Suppressor macrophage (primary cell): ENCODE data around the gene MT1G.
A peak's percentile ranks its signal among the peaks of the same experiment; 100 is the strongest.
"Not testable (repeated sequence)": the region's sequence is repeated elsewhere in the genome, so short reads cannot be mapped to it uniquely, and the experiment has no call there.

Source experiments
- DNase-seq, 4 experiments: peaks; one replicate each; pipeline ENCODE4 v3.0.0-alpha.2; 2020 to 2022

The MT1G gene

GRCh38 chr16:56684256-56684925 is 16.5 kb upstream of the MT1G start:
- DNase-seq: no peak

- no peak for DNase-seq
These were observed 15.7 kb upstream of the MT1G start for GRCh38 chr16:56683424-56684172.

- peak in 1 of 4 experiments; percentile 15 for DNase-seq
These were observed 15.0 kb upstream of the MT1G start for GRCh38 chr16:56682703-56683397.

GRCh38 chr16:56681939-56682702 is 14.3 kb upstream of the MT1G start, which contains the start of gene MT1X:
Gene MT1X (plus strand): TSS chr16:56682470. CDS start chr16:56682541, 71 bp downstream.
- DNase-seq: peak; percentile 94 to 98 (median 95)

GRCh38 chr16:56679818-56680217 is 12.0 kb upstream of the MT1G start:
- peak in 3 of 4 experiments; percentile 32 to 48 (median 47) for DNase-seq

GRCh38 chr16:56679078-56679730 is 11.3 kb upstream of the MT1G start:
- no peak for DNase-seq

GRCh38 chr16:56677474-56677873 is 9.6 kb upstream of the MT1G start:
- no peak for DNase-seq

GRCh38 chr16:56675685-56676210 is 7.9 kb upstream of the MT1G start:
- DNase-seq: no peak

GRCh38 chr16:56674570-56674969 is 6.7 kb upstream of the MT1G start:
- DNase-seq: not testable (repeated sequence)

- peak; percentile 51 to 62 (median 60) for DNase-seq
These were observed 6.1 kb upstream of the MT1G start for GRCh38 chr16:56673921-56674320.

GRCh38 chr16:56672761-56673536 is 5.1 kb upstream of the MT1G start:
- DNase-seq: no peak

GRCh38 chr16:56672171-56672570 is 4.3 kb upstream of the MT1G start:
- not testable (repeated sequence) for DNase-seq

GRCh38 chr16:56671691-56672090 is 3.8 kb upstream of the MT1G start:
- DNase-seq: peak; percentile 30 to 46 (median 40)

- DNase-seq: no peak
These were observed 2.7 kb upstream of the MT1G start for GRCh38 chr16:56670620-56670934.

- DNase-seq: peak; percentile 24 to 67 (median 62)
These were observed 2.2 kb upstream of the MT1G start for GRCh38 chr16:56669840-56670619.

- DNase-seq: no peak
These were observed 1.4 kb upstream of the MT1G start, which contains the start of gene MT1H for GRCh38 chr16:56669005-56669839. Gene MT1H (plus strand): TSS chr16:56669814. CDS start chr16:56669885, 71 bp downstream.

- not testable (repeated sequence) for DNase-seq
These were observed 2.3 kb downstream of the MT1G start for GRCh38 chr16:56665286-56666261.

- DNase-seq: no peak
These were observed 3.4 kb downstream of the MT1G start for GRCh38 chr16:56664506-56664905.
